Testis (tissue), 3 donors: ENCODE results near the gene DOCK9. TPM values are rescaled to one million over a fixed set of nuclear protein-coding genes. Genes with fewer than 3 reads are reported as not detected.

ENCODE experiments used
- DNase-seq: peaks from one replicate; pipeline ENCODE4 v3.0.0-alpha.2; 2019
- H3K27ac ChIP-seq, 2 donors: fragments of 200-600 bp; sonication (generic); one replicate each; pipeline ENCODE4 v1.5.1; 2019
- H3K27me3 ChIP-seq: fragments of 200-600 bp; sonication (generic); one replicate; pipeline ENCODE4 v1.5.1; 2019
- H3K36me3 ChIP-seq: fragments of 200-600 bp; sonication (generic); one replicate; pipeline ENCODE4 v1.5.1; 2017; ENCODE audit warnings: low read depth; ENCODE audit errors: missing control alignments
- H3K4me1 ChIP-seq: fragments of 200-600 bp; sonication (generic); one replicate; pipeline ENCODE4 v1.5.1; 2019
- H3K4me3 ChIP-seq, 2 donors: fragments of 200-600 bp; sonication (generic); one replicate each; pipeline ENCODE4 v1.5.1; 2017 to 2019
- H3K9me3 ChIP-seq: fragments of 200-600 bp; sonication (generic); one replicate; pipeline ENCODE4 v1.5.1; 2017
- CTCF ChIP-seq, 3 experiments: fragments of 450-650 bp in 2 of 3; fragments of 200-600 bp in 1 of 3; sonication (generic) in 1 of 3; IDR thresholded peaks; one replicate each; pipeline ENCODE4 v1.5.1; 2016 to 2019; ENCODE audit warnings: antibody characterized with exemption in 3 of 3, mild to moderate bottlenecking in 2 of 3, moderate library complexity in 1 of 3
- POLR2A ChIP-seq: fragments of 450-650 bp; IDR thresholded peaks from one replicate; pipeline ENCODE4 v1.6.1; 2017; ENCODE audit warnings: antibody characterized with exemption, mild to moderate bottlenecking, moderate library complexity
- WGBS, 2 donors: methylation state at CpG; one replicate each; pipeline ENCODE4 v1.1.5; 2018; 5-methylcytosine and 5-hydroxymethylcytosine counted together
- intact Hi-C: fragments of 100-400 bp; cut with DNase I; formaldehyde crosslinking; loops from one replicate; pipeline ENCODE4 v1.15.1; 2023; ENCODE audit warnings: low total_unique reads
- polyA plus RNA-seq: library from polyadenylated mRNA; stranded (reverse); fragments of 350-450 nt; fragmentation: Illumina TruSeq; extraction: RNeasy Lipid Tissue Mini Kit (QIAGEN cat#74804); gene quantifications from one replicate; pipeline ENCODE4 v1.2.3, GENCODE V29; 2014; ENCODE audit warnings: low read depth, low replicate concordance; ENCODE audit not compliant: insufficient read depth
- total RNA-seq, 2 donors: library from RNA; depleted of rRNA; stranded (reverse); fragments of >200 nt; gene quantifications; one replicate each; pipeline ENCODE4 v1.2.3, GENCODE V29; 2016

The DOCK9 gene
- total and polyA plus RNA-seq, 3 donors from 2014 or later = 48.0 to 74.9 (median 63.4) TPM

GRCh38 chr13:98939660-98940191, 38.1 kb downstream of the DOCK9 start:
- no peak overlapping the region for H3K27ac ChIP-seq

DNA sequence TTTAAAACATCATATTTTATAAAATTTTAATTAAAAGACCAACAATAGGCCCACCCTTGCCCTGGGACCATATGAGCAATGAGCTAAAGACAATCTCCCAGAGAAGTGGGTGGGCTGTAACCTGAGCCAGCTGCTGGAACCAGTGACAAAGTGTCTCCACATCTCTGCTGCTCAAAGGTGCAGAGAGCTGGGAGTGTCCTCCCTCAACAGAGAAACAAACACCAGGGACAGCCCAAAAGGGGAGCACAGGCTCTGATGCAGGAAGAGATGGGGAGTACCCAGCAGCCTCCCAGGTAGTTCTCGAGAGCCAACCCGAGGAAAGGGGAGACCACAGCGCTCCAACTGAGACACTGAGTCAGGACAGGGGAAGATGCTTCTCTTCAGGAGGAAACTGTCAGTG, 39.1 kb downstream of the DOCK9 start:
- Histone ChIP-seq H3K27me3 (no peaks in the 10 kb centered on the region), H3K4me3 (no peak overlapping the region), H3K9me3 (no peaks in the 10 kb centered on the region), H3K4me1 (no peaks in the 10 kb centered on the region), H3K36me3 (no peaks in the 10 kb centered on the region), H3K27ac (no peak overlapping the region)
- TF ChIP-seq POLR2A = no peak
- TF ChIP-seq CTCF (IDR thresholded peaks at IDR 0.05) = no peak
- intact Hi-C loops = no loop called here
- 81 to 87% methylated on average over 3 of the region's 3 CpGs for WGBS, 2 donors
- no peak for DNase-seq

More at GRCh38 chr13:98939660-98940191, 38.1 kb downstream of the DOCK9 start:
- H3K4me3 ChIP-seq = no peak overlapping the region
- DNase-seq = peak; percentile 34
- H3K27me3 ChIP-seq = no peaks in the 10 kb centered on the region
- TF ChIP-seq CTCF (IDR thresholded peaks at IDR 0.05) (no peak), POLR2A (no peak)
- H3K36me3 ChIP-seq = no peaks in the 10 kb centered on the region
- H3K4me1 ChIP-seq = no peaks in the 10 kb centered on the region
- no peaks in the 10 kb centered on the region for H3K9me3 ChIP-seq
- intact Hi-C loops = no loop called here
- 50 to 53% methylated on average over 5 of the region's 5 CpGs for WGBS, 2 donors

DNA sequence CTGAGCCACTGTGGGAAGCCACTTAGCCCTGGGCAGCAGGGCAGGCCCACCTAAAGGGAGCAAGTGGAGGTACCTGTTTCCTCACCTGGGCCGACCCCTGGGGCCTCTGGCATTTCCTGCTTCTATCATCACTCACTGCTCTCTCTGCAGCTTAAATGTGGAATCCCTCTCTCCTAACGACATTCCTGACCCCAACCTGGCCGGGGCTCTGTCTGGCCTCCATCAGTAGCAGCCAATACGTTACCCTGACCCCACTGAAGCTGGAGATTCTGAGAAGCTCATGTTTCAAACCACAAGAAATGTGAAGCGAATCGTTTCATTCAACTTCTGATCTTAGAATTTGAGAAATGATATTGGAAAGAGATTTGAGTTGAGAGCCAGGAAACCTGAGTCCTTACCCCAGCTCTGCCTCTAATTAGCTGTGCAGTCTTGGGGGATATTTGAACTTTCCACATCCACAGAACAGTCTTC, 39.9 kb downstream of the DOCK9 start:
- DNase-seq = no peak
- 71 to 75% methylated on average over 6 of the region's 6 CpGs for WGBS, 2 donors
- H3K36me3 ChIP-seq = no peaks in the 10 kb centered on the region
- no peaks in the 10 kb centered on the region for H3K27me3 ChIP-seq
- TF ChIP-seq POLR2A (no peak), CTCF (IDR thresholded peaks at IDR 0.05) (no peak)
- H3K4me3 ChIP-seq = no peak overlapping the region
- H3K9me3 ChIP-seq = no peaks in the 10 kb centered on the region
- H3K4me1 ChIP-seq = no peaks in the 10 kb centered on the region
- H3K27ac ChIP-seq = no peak overlapping the region
- intact Hi-C loops = no loop called here

DNA sequence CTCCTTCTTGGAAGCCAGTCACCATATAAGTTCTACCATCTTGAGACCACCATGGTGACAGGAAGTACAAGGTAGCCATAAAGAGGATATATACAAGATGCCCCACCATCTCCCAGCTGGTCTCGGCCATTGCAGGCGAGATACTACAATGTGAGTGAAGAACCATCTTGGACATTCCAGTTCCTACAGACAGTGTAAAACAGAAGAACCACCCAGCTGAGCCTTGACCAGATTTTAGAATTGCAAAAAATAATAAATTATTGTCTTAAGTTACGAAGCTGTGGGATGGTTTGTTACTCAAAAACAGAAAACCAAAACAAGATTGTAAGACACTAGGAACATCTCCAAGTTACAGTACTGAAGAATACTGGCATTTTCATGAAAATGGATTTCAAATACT, 43.6 kb downstream of the DOCK9 start:
- intact Hi-C loops = no loop called here
- Histone ChIP-seq H3K27me3 (no peaks in the 10 kb centered on the region), H3K27ac (no peak overlapping the region), H3K36me3 (no peaks in the 10 kb centered on the region), H3K9me3 (no peaks in the 10 kb centered on the region), H3K4me3 (no peak overlapping the region), H3K4me1 (no peaks in the 10 kb centered on the region)
- 94 to 96% methylated on average over 3 of the region's 3 CpGs for WGBS, 2 donors
- no peak for DNase-seq
- TF ChIP-seq POLR2A (no peak), CTCF (IDR thresholded peaks at IDR 0.05) (no peak)

DNA sequence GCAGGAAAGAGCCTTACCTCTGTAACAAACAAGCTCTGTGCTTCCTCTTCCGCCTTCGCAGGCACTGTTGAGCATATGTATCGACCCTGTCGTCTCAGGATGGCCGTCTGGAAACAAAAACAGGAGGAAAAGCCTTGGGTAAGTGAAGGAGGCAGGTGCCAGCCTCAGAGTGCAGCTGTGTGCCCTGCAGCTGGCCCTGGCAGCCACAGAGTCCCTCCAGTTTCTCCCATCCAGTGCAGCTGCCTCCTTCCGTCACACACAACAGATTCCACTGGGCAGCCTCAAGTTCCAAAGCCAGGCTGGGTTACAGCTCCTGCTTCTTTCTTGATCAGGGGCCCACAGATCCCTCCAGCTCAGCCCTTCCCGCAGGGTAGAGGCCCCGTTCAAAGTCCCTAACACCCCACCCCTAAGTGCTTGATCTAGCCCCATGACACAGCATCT, 47.7 kb downstream of the DOCK9 start:
- DNase-seq = no peak
- Histone ChIP-seq H3K4me3 (no peak overlapping the region), H3K36me3 (no peaks in the 10 kb centered on the region), H3K27me3 (no peaks in the 10 kb centered on the region), H3K9me3 (no peaks in the 10 kb centered on the region), H3K4me1 (no peaks in the 10 kb centered on the region), H3K27ac (no peak overlapping the region)
- WGBS, 2 donors = 71 to 75% methylated on average over 8 of the region's 8 CpGs
- intact Hi-C loops = no loop called here
- TF ChIP-seq CTCF (IDR thresholded peaks at IDR 0.05) (no peak), POLR2A (no peak)
